ENCODE measurements around the gene TINAGL1.

Gene TINAGL1

GRCh38 chr1:31627301-31627929, 51.1 kb downstream of the TINAGL1 start:
- DNase-seq (ENCODE audit: low read depth in 2 of 2), result no peak

- no peak for DNase-seq (ENCODE audit: low read depth in 2 of 2)
Measured at GRCh38 chr1:31627930-31628559, 51.7 kb downstream of the TINAGL1 start.

- DNase-seq (ENCODE audit: low read depth in 2 of 2), result no peak
Measured at GRCh38 chr1:31628931-31629556, 52.7 kb downstream of the TINAGL1 start.

GRCh38 chr1:31632649-31633048, 56.3 kb downstream of the TINAGL1 start:
- no peak for DNase-seq (ENCODE audit: low read depth in 2 of 2)

- peak in 1 of 2 donors; percentile 29 for DNase-seq (ENCODE audit: low read depth in 2 of 2)
Measured at GRCh38 chr1:31633117-31633516, 56.8 kb downstream of the TINAGL1 start.

Data from activated CD4-positive, alpha-beta T cell treated with anti-CD3 and anti-CD28 coated beads for 24 hours (primary cell).